DMS153 treated with DMSO at 0.1 percent for 48 hours (cell line): ENCODE measurements around the gene PGBD5.

Source experiments
- DNase-seq: peaks from one replicate; lab custom pipeline; 2025; ENCODE audit not compliant: unreplicated experiment; lab: John Stamatoyannopoulos, UW

The PGBD5 gene

GRCh38 chr1:230377851-230378250 is 48.3 kb downstream of the PGBD5 start:
- no peak for DNase-seq

GRCh38 chr1:230377324-230377723 is 48.8 kb downstream of the PGBD5 start:
- no peak for DNase-seq

- DNase-seq: no peak
Observed at GRCh38 chr1:230376296-230376695, 49.8 kb downstream of the PGBD5 start.

- DNase-seq: no peak
Observed at GRCh38 chr1:230375780-230376179, 50.4 kb downstream of the PGBD5 start.

- DNase-seq: no peak
Observed at GRCh38 chr1:230375147-230375546, 51.0 kb downstream of the PGBD5 start.

- no peak for DNase-seq
Observed at GRCh38 chr1:230371923-230372703, 54.0 kb downstream of the PGBD5 start.

GRCh38 chr1:230370109-230370508 is 56.0 kb downstream of the PGBD5 start:
- DNase-seq: no peak

GRCh38 chr1:230368871-230369270 is 57.3 kb downstream of the PGBD5 start:
- DNase-seq: no peak

GRCh38 chr1:230368363-230368762 is 57.8 kb downstream of the PGBD5 start:
- DNase-seq: no peak

GRCh38 chr1:230366504-230366915 is 59.6 kb downstream of the PGBD5 start:
- no peak for DNase-seq

- DNase-seq: peak; percentile 9
Observed at GRCh38 chr1:230365723-230366307, 60.3 kb downstream of the PGBD5 start.

GRCh38 chr1:230362949-230363348 is 63.2 kb downstream of the PGBD5 start:
- no peak for DNase-seq

- DNase-seq: no peak
Observed at GRCh38 chr1:230361941-230362340, 64.2 kb downstream of the PGBD5 start.

GRCh38 chr1:230359992-230360668 is 66.0 kb downstream of the PGBD5 start:
- DNase-seq: no peak

- no peak for DNase-seq
Observed at GRCh38 chr1:230356869-230357794, 69.0 kb downstream of the PGBD5 start.

GRCh38 chr1:230356190-230356589 is 69.9 kb downstream of the PGBD5 start:
- DNase-seq: no peak

GRCh38 chr1:230355594-230355993 is 70.5 kb downstream of the PGBD5 start:
- no peak for DNase-seq

- DNase-seq: no peak
Observed at GRCh38 chr1:230355128-230355527, 71.0 kb downstream of the PGBD5 start.

- DNase-seq: no peak
Observed at GRCh38 chr1:230354005-230354404, 72.1 kb downstream of the PGBD5 start.

- no peak for DNase-seq
Observed at GRCh38 chr1:230352537-230352936, 73.6 kb downstream of the PGBD5 start.

- no peak for DNase-seq
Observed at GRCh38 chr1:230351983-230352382, 74.1 kb downstream of the PGBD5 start.
